PFSK-1 (cell line): ENCODE measurements around the gene PRDM16.

Experiments used
- FOXP2 ChIP-seq: optimal IDR thresholded peaks from 2 replicates; pipeline ENCODE3; 2011; ENCODE audit warnings: borderline replicate concordance, control low read depth, inconsistent platforms; ENCODE audit not compliant: insufficient read depth; ENCODE audit errors: extremely low read length, extremely low read depth
- POLR2AphosphoS5 ChIP-seq: IDR thresholded peaks from 2 replicates; pipeline ENCODE4 v1.6.1; 2012; ENCODE audit warnings: low read depth, mild to moderate bottlenecking, control low read depth, low read length, moderate library complexity
- REST ChIP-seq, 2 experiments: IDR thresholded peaks; 2 replicates each; pipeline versions ENCODE4 v1.6.1 to v1.8.0; 2011 to 2012; ENCODE audit warnings: low read depth in 2 of 2, low read length in 2 of 2, control low read depth in 1 of 2, inconsistent platforms in 1 of 2, mild to moderate bottlenecking in 1 of 2, moderate library complexity in 1 of 2; ENCODE audit not compliant: insufficient read depth in 1 of 2
- SIN3A ChIP-seq: IDR thresholded peaks from 2 replicates; pipeline ENCODE4 v1.6.1; 2012; ENCODE audit warnings: mild to moderate bottlenecking, low read length, moderate library complexity, borderline replicate concordance; ENCODE audit not compliant: insufficient read depth
- TAF1 ChIP-seq: IDR thresholded peaks from 2 replicates; pipeline ENCODE4 v1.6.1; 2012; ENCODE audit warnings: low read length, control low read depth, borderline replicate concordance; ENCODE audit not compliant: insufficient read depth

The PRDM16 gene

GRCh38 chr1:3158347-3158746 lies 89.3 kb downstream of the PRDM16 start:
- TF ChIP-seq SIN3A (no peak), REST (IDR thresholded peaks at IDR 0.05; ENCODE audit: insufficient read depth in 1 of 2, low read depth in 2 of 2, low read length in 2 of 2) (no peak), POLR2AphosphoS5 (no peak), FOXP2 (no peak), TAF1 (no peak)

GRCh38 chr1:3159121-3159520 lies 90.1 kb downstream of the PRDM16 start:
- no peak for TF ChIP-seq REST (IDR thresholded peaks at IDR 0.05; ENCODE audit: insufficient read depth in 1 of 2, low read depth in 2 of 2, low read length in 2 of 2)
- no peak for TF ChIP-seq FOXP2
- TF ChIP-seq SIN3A = no peak
- TF ChIP-seq POLR2AphosphoS5 = no peak
- TF ChIP-seq TAF1 = no peak

DNA sequence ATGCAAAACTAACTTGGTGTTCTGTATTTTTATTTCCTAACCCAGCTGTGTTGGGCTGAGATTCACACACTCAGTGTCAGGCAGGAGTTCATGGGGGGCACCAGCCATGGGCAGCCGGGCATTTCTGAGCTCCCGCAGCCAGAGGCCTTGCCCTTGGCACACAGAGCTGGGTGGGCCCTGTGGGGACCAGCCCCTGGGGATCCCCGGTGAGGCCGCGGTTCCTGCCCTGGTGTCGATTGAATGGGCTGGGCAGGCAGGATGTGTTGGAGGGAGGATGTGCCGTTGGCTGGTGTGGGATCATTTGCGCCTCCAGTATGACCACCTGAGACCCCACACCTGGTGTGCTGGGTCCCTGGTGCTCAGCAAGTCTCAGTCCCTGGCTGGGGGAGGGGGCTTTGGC lies 91.0 kb downstream of the PRDM16 start:
- TF ChIP-seq TAF1 (no peak), REST (IDR thresholded peaks at IDR 0.05; ENCODE audit: insufficient read depth in 1 of 2, low read depth in 2 of 2, low read length in 2 of 2) (no peak), FOXP2 (no peak), SIN3A (no peak)

DNA sequence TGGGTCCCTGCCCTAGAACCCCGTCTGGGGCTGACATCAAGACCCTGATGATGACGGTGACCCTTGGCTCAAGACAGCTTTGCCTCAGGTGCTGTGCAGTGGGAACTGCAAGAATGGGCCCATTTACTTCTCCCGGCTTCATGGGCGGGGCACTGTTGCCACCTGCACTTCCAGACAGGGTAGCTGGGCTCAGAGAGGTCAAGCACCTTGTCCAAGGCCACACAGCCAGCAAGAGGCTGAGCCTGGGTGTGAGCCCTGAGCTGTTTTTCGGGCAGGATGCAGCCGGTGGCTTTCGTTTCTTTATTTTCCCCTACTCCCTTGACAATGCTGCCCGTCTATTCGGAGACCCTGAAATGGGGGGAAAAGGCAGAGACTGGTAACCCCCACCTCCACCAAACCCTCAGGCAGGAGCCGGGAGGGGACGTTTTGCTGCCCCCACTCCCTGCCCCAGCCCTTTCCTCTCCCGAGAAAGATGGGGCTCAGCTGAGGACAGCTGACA lies 91.7 kb downstream of the PRDM16 start:
- TF ChIP-seq TAF1 (no peak), FOXP2 (no peak)

- no peak for TF ChIP-seq POLR2AphosphoS5
- TF ChIP-seq REST (IDR thresholded peaks at IDR 0.05; ENCODE audit: insufficient read depth in 1 of 2, low read depth in 2 of 2, low read length in 2 of 2) = no peak
- no peak for TF ChIP-seq SIN3A
- no peak for TF ChIP-seq FOXP2
- TF ChIP-seq TAF1 = no peak
Observed at GRCh38 chr1:3161176-3161840, 92.3 kb downstream of the PRDM16 start.
